NK-92 (cell line): ENCODE results near the gene SLC25A30.
"Not testable (repeated sequence)": the region's sequence is repeated elsewhere in the genome, so short reads cannot be mapped to it uniquely, and the experiment has no call there.

Experiments
- DNase-seq: peaks from one replicate; lab custom pipeline; 2025; ENCODE audit not compliant: unreplicated experiment; lab: John Stamatoyannopoulos, UW

The SLC25A30 gene

GRCh38 chr13:45432737-45433380, 14.7 kb upstream of the SLC25A30 start:
- no peak for DNase-seq

GRCh38 chr13:45426056-45426841, 8.1 kb upstream of the SLC25A30 start:
- DNase-seq, result not testable (repeated sequence)

GRCh38 chr13:45422731-45423292, 4.6 kb upstream of the SLC25A30 start:
- no peak for DNase-seq

DNA sequence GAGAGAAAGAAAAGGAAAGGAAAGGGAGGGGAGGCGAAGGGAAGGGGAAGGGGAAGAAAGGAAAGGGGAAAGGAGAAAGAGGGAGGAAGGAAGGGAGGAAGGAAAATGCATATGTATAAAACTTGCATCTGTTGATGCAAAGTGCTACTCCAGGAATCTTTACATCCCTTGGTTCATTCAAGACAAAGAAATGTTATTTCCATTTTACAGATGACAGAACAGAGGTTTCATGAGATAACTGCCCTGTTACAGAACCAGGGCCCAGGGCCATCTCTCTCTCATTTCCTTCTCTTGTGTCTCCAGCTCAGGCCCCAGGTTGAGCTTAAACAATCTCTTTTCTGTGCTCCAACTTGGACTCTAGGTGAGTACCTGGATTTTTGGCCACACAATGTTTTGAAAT, 1.8 kb upstream of the SLC25A30 start:
- DNase-seq, result no peak

DNA sequence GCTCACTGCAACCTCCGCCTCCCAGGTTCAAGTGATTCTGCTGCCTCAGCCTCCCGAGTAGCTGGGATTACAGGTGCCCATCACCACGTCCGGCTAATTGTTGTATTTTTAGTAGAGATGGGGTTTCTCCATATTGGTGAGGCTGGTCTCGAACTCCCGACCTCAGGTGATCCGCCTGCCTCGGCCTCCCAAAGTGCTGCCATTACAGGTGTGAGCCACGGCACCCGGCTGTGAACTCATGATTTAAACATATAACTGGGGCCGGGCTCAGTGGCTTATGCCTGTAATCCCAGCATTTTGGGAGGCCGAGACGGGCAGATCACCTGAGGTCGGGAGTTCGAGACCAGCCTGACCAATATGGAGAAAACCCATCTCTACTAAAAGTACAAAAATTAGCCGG, 1.2 kb upstream of the SLC25A30 start:
- not testable (repeated sequence) for DNase-seq

GRCh38 chr13:45416516-45417128, 1.6 kb downstream of the SLC25A30 start:
- no peak for DNase-seq

DNA sequence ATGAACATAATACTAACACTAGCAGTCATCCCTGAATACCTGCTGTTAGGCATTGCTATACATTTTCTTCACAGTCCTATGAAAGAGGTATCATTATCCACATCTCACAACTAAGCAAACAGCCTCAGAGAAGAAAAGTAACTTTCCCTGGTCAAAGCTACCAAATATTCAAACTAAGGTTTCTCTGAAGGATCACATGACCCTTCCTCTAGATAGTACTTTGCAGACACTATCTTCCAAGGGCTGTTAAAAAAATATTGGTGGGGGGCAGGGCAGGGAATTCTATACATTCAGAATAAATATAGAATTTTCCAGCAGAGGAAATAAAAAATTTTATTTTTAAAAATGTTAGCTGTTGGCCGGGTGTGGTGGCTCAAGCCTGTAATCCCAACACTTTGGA, 3.1 kb downstream of the SLC25A30 start:
- DNase-seq, result no peak

GRCh38 chr13:45413826-45414307, 4.3 kb downstream of the SLC25A30 start:
- DNase-seq, result no peak

- no peak for DNase-seq
Measured at GRCh38 chr13:45412274-45413049, 5.7 kb downstream of the SLC25A30 start.

DNA sequence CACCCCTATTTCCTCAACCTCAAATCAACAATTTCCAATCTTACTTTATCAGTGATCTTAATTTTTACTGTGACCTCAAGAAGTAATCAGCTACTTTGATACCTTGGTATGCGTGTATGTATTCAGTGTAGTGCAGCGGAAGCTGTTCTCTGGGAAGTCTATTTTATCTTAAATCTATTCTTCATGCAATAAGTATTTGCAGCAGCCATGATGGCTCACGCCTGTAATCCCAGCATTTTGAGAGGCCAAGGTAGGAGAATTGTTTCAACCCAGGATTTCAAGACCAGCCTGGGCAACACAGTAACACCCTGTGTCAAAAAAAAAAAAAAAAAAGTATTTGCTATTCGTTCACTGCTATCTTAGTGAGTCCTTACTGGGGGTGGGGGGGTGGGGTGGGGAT, 6.5 kb downstream of the SLC25A30 start:
- DNase-seq, result no peak

DNA sequence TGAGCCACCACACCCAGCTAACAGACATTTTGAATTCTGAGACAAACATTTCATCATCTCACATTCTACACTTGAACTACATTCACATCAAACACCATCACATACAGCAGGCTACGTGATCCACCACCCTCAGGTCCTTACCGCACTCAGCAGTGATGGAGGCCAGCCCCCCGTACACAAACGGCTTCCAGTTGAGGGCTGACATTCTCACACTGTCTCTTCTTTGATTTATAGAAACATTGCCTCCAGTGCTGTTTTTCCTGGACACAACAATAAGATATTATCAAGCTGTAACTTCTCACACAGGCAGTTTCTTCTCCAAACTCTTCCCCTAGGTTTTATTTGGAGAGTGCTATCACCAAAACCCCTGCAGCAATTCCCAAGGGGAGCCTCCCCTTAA, 7.0 kb downstream of the SLC25A30 start:
- no peak for DNase-seq

- DNase-seq, result no peak
Measured at GRCh38 chr13:45410466-45410865, 7.7 kb downstream of the SLC25A30 start.

DNA sequence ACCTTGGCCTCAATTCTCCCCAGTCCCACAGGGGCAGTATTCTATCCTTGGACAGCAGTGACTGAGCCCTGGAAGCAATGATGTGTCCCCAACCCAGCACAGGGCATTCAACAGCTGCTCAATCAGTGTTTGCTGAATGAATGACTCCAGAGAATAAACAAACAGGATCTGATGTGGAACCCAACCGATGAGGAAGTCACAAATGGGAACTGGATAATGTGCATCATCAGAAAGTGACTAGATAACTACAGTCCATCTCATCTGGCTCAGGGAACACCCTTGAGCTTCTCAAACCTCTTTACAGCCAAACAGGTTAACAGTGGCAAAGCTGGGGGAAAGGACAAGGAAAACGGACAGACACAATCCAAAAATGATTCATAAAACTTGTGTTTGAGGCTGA, 8.2 kb downstream of the SLC25A30 start:
- DNase-seq, result no peak

DNA sequence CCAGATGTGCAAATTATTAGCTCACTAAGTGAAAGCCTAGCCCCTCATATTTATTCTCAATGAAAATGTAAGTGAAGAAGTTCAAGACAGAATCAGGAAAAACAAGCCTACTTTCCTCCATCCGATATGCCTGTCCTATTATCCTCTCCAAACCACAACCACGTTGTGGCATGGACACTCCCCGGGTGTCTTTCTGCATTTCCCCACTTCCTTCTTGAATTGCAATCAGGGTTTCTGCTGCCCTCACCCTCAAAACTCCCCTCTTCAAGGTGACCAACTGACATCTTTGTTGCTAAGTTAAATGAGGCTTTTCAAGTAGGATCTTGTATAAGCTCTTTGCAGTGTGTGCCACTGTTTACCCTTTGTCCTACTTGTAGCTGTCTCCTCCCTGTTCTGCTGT, 11.8 kb downstream of the SLC25A30 start:
- no peak for DNase-seq

- DNase-seq, result no peak
Measured at GRCh38 chr13:45403081-45403480, 15.1 kb downstream of the SLC25A30 start.

DNA sequence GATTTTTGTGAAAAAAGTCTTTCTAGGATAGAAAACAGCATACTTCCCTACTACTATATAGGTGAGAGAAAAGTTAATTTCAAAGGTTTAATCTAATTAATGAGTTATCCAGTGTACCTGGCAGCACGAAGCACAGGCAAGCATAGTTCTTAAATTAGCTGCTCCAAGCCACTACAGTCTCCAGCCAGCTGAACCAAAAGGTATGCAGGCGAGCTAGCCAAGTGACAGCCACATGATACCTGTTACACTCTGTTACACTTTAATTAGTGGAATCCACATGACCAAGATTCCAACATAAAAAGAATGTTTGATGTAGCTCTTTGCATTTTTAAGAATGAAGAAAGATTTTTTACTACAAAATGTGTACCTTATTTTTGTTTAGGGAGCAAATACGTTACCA, 15.5 kb downstream of the SLC25A30 start:
- DNase-seq, result no peak

DNA sequence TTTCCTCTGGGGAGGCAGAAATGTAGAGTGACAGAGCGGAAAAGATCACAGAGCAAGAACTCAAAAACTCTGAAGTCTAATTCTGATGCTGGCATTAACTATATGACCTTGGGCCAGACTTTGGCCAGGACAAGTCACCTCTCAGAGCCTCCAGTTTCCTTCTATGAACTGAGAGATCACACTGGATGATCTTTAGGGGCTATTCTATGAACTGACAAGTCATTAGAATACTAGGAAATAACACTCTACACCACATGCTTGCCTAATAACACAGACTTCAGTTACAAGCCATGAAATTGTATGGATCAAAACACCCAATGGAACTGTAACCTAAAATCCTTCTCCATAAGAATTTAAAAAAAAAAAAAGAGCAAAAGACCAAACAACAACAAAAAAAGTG, 16.9 kb downstream of the SLC25A30 start:
- DNase-seq, result no peak

- no peak for DNase-seq
Measured at GRCh38 chr13:45398877-45399276, 19.3 kb downstream of the SLC25A30 start.

GRCh38 chr13:45396533-45397095, 21.6 kb downstream of the SLC25A30 start:
- no peak for DNase-seq

- DNase-seq, result no peak
Measured at GRCh38 chr13:45393941-45394570, 24.1 kb downstream of the SLC25A30 start.
